Activated CD8-positive, alpha-beta memory T cell treated with anti-CD3 and anti-CD28 coated beads, Interleukin-2, amount 50 U/mL, for 24 hours (primary cell): ENCODE results near the gene NSUN7.
"Not testable (repeated sequence)": the region's sequence is repeated elsewhere in the genome, so short reads cannot be mapped to it uniquely, and the experiment has no call there.

Source experiments
- DNase-seq: peaks from one replicate; pipeline ENCODE4 v3.0.0-alpha.2; 2020; ENCODE audit errors: extremely low read depth

The NSUN7 gene, protein sequence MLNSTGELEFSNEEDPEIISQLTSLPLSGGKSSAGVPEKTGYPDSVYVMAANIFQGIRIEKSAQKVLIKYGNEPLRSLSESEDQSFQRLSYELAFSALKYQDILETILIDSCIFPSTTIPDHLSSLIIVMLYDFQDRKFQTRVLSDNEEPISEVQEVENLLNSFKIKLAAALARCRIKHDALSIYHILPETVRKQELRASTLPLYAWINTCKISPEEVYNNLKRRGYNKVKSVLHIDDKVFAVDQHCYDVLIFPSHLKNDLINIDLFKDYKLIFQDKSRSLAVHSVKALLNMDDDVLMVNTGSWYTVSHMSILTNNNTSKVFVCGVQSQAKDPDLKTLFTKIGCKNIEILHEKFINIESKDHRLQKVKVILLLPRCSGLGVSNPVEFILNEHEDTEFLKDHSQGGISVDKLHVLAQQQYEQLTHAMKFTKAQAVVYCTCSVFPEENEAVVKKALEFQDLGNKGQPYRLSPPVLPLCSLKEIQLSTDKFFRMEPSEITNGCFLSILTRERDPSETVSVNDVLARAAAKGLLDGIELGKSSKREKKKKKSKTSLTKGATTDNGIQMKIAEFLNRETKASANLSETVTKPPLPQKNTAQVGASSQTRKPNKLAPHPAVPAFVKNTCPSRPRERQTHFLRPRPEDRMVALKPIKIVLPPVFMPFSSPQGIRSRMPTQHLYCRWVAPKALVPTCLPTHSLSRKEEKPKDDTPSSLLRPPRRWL

DNA sequence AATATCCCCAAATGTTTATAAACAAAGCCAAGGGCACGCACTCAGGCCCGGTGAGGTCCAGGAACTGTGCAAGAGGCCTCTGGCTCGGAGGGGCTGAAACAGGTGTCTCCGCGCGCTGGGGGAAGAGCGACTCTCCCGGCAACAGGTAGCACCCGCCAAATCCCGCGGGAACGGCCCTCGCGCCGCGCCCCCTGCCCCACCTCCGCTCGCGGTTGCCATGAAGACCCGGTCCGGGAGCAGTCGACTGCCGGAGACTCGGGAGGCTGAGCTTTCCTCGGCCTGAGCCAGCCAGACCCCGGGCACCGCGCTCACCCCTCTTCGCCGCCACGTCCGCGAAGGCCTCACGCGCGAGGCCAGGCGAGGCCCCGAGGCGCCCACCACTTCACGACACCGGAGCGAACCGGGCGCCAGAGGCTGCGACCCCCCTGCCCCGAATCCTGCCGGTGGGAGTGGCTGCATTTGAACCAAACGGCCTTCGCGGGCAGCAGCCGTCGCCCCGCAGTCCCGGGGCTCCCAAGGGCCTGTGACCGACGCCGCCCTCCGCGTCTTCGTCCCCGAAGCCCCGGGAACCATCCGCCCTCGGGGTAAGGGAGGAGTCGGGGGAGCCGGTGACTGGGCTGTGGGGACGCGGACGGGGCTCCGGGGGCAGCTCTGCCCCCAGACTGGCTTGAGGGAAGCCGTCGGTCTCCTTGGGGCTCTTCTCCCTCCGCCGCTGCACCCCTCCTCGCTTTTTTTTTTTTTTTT lies at the start of gene NSUN7:
Gene NSUN7 (plus strand): TSS at position 239 of the 744 bp plus-strand sequence. CDS start 739 bp downstream, outside the sequence.
- DNase-seq, result no peak

DNA sequence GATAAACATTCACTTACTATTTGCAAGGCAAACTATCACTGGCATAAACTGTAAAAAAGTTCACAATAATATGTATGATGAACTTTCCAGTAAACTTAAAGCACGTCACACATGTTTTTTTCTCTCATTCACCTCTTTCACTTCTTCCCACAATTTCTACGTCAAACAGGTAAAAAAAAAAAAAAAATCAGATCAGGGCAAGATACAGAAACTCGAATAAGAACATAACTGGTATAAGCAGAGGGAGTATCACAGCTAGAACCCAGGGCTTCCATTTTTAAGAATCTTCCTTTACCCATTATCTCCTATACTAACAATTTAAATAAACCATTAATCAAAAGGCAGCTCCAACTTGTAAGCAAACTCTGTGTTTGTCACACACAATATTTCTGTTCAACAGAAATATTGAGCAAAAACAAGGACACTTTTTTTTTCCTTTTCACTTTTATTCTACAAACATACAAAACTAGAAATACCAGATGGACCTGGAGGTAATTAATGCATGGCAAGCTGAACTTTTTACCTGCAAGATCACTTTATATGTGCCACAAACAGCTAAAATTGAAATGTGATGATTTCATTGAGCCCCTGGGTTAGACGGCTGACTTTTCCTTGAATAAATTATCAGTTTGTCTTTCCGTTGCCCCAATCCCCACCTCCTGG lies 47.5 kb upstream of the NSUN7 start:
- DNase-seq, result no peak

DNA sequence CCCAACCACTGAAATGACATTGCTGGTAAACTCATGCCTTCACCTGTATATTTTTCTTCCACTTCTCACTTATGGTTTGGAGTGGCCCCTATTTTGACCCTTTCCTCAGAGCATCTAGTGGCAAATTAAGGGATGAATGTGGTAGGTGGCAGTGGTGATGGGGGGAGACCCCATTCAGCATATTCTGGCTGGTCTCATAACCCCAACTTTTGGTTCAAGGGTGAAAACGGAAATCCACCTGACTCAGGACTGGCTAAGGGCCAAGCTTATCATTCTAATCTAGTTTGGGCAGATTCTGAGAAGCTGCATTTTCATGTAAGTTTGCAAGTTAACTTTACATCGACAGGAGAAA lies 47.0 kb upstream of the NSUN7 start:
- no peak for DNase-seq

DNA sequence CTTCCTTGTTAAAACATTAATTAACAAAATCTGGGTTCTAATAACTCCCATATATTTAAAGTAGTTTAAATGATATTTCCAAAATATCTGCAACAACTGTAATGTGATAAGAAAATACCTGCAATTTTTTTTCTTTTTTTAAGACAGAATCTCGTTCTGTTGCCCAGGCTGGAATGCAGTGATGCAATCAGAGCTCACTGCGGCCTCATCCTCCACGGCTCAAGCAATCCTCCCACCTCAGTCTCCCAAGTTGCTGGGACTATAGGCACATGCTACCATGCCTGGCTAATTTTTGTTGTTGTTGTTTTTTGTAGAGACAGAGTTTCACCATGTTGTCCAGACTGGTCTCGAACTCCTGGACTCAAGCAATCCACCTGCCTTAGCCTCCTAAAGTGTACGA lies 45.7 kb upstream of the NSUN7 start:
- no peak for DNase-seq

DNA sequence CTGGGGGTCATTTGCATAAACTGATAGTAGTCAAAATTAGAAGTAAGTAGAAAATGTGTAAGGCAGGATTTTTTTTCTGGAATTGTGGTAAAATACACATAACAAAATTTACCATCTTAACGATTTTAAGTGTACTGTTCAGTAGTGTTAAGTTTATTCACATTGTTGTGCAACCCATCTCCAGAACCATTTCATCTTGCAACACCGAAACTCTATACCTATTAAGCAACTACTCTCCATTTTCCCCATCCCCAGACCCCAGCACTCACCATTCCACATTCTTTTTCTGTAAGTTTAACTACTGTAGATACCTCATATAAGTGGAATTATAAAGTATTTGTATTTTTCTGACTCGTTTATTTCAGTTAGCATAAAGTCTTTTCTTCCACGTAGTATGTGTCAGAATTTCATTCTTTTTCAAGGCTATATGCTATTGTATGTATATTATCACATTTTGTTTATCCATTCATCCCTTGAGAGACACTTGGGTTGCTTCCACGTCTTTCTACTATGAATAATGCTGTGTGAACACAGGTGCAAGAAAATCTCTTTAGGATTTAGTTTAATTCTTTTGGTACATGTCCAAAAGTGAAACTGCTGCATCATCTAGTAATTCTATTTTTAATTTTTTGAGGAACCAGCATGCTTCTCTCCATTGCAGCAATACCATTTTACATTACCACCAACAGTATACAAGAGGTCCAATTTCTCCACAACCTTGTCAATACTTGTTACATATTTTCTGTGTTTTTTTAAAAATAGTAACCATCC lies 39.1 kb upstream of the NSUN7 start:
- no peak for DNase-seq

DNA sequence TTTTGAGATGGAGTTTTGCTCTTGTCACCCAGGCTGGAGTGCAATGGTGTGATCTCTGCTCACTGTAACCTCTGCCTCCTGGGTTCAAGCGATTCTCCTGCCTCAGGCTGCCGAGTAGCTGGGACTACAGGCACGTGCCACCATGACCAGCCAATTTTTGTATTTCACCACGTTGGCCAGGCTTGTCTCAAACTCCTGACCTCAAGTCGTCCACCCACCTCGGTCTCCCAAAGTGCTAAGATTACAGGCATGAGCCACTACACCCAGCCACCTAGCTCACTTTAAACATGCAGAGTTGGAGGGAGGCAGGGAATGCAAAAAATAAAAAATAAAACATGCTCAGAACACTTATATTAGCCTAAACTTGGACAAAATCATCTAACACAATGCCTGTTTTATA lies 36.8 kb upstream of the NSUN7 start:
- DNase-seq, result not testable (repeated sequence)

DNA sequence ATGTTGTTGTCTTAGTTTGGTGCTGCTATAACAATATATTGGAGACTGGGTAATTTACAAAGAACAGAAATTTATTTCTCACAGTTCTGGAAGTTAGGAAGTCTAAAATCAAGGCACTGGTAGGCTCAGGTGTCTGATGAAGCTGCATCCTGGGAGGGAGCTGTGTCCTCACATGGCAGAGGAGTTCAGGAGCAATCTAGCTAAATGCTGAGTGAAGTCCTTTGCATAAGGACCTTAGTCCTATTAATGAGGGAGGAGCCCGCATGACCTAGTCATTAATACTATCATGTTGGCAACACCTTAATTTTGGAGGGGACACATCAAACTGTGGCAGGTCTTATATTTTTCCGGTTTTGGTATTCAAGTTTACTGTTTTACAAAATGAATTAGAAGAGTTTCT lies 36.0 kb upstream of the NSUN7 start:
- DNase-seq, result no peak

DNA sequence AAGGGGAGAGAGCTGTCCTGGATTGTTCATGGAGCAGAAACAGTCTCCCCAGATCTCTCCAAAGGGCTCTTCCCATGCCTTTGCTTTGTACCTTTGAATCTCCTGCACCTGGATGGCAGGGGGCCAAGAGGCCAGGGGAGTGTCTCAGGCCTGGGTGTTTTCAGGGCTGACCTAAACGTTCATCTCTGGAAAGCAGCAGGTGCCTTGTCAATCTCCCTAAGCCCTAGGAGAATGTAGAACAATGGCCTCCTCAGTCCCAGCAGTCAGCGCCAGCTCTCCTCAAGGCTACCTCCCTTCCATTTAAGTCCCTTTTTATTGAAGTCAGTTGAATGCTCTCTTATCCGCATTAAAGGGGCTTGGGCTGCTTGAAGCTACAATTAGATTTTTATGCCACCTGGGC lies 31.2 kb upstream of the NSUN7 start:
- DNase-seq, result no peak

DNA sequence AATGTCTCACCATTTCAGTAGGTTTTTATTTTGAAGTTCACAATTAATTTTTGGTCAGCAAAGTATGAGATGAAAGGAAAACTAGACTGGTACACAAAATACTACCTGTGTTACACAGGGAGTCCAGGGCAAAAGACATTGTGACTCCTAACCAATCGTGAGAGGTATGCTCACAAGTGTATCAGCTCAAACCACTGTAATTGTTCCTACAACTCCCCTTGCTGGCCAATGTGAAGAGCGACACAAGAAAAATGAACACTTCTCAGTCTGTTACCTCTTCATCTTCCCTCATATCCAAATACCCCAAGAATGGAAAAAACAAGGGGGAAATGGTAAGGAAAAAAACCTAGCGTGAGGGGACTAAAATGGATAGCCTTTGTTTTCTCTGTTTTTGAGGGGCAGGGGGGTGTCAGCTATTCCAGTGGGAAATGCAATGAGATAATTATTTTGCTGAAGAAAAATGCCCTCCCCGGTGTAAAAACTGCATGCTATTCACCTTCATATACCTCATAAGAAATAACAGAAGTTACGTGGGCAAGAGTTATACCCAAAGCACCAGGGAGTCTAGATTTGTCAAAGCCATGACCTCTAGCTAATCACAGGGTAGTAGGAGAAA lies 30.6 kb upstream of the NSUN7 start:
- DNase-seq, result no peak

DNA sequence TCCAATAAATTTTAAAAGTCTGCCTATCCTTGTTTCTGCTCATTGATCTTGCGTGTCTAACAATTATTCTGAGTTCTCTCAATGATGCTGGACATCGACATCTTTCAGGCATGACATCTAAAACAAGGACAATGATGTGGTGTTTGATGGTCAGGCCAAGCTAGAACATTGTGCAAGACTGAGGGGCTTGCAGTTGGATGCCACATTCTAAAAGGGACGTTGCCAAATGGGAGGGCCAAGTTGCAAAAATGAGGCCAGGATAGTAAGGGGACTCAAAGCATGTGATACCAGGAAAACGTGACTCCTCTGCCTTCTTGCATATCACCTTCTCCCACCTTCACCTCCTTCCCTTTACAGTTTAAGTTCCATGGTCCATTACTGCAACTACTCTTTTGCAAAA lies 29.4 kb upstream of the NSUN7 start:
- DNase-seq, result no peak

DNA sequence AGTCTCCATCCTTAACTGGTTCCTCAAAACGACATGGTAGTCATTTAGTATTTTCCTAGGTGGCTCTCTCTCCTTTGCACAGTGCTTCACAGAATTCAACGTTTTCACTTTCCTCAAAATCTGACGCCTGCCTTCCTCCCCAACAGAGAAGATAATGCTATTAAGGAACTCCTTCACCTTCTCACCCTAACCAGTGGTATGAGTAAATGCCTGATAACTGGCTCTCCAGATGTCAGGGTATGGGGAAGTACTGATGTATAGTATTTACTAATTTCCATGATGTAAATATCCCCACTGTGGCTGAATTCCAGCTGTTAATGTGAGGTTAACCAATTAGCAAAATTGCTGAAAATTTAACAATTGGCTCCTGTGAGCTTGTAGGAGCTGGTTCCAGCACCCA lies 28.8 kb upstream of the NSUN7 start:
- DNase-seq, result no peak

DNA sequence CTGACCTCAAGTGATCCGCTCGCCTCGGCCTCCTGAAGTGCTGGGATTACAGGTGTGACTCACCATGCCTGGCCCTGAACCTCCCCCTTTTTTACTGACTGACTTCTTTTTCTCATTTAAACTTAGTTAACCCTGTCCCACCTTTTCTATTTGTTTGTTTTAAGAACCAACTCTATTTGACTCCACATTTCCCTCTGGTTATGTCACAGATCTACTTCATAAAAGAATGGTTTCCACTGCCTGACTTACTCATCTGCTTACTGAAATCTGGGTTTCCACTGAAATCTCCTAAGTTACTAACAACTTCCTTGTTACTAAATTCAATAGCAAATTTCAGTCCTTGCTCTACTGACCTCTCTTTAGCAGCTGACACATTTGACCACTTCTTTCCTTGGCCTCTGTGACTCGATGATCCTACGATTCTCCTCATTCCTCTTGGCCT lies 28.0 kb upstream of the NSUN7 start:
- DNase-seq, result no peak

DNA sequence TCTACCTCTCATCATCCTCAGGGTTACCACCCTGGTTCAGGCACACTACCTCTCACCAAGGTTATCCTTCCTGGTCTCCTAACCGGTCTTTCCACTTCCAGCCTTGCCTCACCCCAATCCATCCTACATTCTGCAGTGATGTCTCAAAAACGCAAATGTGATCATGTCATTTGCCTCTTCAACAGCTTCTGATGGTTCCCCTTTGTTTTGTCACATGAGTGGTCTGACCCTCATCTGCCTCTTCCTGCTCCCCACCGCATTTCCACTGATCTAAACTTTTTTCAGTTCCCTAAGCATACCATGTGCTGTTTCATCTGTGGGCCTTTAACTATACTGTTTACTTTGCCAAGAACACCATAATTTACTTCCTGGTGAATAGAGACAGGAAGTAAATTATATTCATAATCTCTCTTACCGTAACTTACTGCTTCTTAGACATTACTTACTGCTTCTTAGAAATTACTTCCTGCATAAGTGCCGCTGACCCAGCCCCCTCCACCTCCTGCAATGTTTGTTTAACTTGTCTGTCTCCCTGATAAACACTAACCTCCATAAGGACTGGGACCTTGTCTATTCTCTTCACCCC lies 27.1 kb upstream of the NSUN7 start:
- no peak for DNase-seq

DNA sequence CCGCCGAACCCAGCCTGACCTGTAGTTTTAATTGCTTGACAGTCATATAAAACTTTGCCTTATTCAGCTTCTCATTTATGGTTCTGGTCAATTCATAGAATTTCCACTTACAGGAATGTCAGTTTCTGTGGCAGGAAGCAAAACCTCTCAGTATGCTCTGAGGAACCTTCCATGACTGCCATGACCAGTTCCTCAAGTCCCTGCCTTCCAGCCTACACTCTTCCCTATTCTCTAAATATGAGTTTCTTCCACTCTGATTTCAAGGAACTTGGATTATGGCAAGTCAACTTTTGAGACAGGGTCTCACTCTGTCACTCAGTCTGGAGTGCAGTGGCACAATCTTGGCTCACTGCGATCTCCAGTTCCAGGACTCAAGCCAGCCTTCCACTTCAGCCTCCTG lies 26.0 kb upstream of the NSUN7 start:
- no peak for DNase-seq

DNA sequence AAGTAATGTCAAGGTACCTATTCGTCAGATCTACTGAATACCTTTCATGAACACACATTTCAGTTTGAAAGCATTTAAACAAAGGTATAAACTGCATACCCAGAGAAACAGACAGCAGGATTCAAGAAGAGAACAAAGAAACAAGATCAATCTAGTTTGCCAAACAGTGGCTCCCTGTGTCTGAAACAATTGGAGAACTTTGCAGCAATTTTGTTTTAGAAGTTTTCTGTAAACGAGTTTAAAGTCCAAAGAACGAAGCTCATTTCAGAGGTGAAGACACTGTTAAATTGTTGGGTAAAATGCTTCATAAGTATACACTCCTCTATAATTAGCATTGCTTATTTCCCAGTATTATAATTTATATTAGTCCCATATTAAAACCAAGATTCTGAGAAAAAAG lies 21.4 kb upstream of the NSUN7 start:
- no peak for DNase-seq

DNA sequence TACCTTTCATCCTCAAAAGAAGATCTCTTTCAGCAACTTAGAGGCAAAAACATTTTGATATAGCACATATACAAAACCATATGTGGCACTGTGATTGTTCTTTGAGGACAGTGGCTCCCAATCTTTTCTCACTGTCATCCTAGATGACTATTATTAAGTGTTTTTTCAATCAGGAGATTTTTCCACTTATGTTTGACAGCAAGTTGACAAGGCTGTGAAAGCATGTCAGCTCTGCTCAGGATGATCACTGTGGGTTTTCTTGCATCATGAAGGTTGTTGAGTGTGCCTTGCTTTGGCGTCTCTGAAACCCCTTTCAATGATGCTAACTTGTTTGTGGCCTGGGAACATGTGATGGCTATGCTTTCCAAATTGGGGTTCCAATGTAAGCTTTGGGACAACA lies 20.2 kb upstream of the NSUN7 start:
- no peak for DNase-seq

DNA sequence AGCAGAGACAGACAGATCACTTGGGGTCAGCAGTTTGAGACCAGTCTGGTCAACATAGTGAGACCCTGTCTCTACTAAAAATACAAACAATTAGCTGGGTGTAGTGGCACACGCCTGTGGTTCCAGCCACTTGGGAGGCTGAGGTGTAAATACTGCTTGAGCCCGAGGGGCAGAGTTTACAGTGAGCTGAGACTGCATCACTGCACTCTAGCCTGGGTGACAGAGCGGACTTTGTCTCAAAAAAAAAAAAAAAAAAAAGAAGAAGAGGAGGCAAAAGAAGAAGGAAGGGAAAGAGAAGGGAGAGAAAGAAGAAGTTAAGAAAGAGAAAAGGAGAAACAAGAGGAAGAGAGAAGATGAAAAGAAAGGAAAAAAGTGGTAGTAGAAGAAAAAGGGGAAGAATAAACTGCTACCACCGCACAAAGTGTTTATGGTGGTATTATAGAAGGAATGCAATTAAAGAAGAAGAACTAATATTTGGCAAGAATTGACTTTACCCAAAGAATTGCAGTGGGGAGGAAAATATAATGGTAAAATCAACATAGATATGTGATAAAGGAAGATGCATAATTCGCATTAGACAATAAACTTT lies 19.6 kb upstream of the NSUN7 start:
- no peak for DNase-seq

DNA sequence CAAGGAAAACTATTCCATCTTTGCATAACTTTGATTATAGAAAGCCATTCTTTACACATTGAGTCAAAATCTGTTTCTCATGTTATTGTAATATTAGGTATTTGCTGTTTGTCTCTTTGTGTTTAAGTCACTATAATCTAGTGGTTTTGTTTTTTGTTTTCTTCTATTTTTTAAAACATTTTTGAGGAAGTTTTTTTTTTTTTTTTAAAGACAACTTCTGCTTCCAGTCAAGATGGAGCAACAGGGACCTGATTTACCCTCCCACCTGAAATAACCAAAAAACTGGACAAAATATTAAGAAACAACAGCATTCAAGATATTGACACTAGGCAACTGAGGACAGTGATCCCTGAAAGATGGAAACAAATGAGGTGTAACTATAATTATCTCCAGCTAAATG lies 18.4 kb upstream of the NSUN7 start:
- DNase-seq, result no peak

DNA sequence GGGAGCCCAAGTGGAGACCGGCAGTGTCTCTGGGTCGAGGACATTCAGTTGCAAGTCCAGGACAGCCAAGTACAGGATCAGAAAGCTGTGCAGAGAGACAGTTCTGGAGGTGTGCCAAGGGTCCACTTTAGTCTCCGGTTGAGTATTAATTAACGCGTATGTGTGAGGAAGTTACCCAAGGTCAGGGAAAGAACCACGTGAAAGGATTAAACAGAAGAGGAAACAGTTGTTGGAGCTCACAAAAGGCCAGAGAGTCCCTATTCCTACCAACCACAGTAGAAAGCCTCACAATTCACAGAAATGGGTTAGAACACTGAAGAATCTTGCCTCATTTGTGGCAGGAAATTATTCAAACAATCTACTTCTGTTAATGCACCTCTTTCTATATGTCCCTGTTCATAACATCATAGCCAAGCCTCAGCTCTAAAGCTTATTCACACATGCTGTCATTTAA lies 17.9 kb upstream of the NSUN7 start:
- no peak for DNase-seq

DNA sequence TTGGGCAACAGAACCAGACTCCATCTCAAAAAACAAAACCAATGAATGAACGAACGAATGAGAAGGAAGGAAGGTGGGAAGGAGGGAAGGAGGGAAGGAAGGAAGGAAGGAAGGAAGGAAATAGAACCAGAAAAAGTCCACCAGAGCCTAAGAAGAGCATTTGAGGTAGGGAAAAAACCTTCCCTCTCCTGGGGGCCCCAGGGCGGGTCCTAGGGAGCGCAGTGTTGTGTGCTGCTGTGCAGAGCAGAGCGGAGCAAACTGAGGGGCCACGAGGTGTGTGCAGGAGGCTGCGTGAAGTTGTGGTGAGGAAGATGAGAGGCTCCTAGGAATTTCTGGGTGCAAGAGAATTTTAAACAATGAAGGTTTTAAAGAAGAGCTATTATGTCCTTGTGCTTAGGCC lies 16.0 kb upstream of the NSUN7 start:
- no peak for DNase-seq
